DND-41 (cell line): Measurements from ENCODE around the gene CREBL2.

Source experiments
- EZH2 ChIP-seq: IDR thresholded peaks from 3 replicates; pipeline ENCODE4 v1.6.1; 2012; ENCODE audit warnings: borderline replicate concordance, low read depth, mild to moderate bottlenecking, moderate library complexity, low read length, inconsistent platforms; ENCODE audit not compliant: severe bottlenecking
- TF ChIP-seq, protein P1 (sequence below): IDR thresholded peaks from 2 replicates; pipeline ENCODE4 v1.5.1; 2012; ENCODE audit warnings: borderline replicate concordance, low read length, moderate library complexity, mild to moderate bottlenecking; ENCODE audit not compliant: poor library complexity, severe bottlenecking; ENCODE audit errors: extremely low read depth

DNA sequence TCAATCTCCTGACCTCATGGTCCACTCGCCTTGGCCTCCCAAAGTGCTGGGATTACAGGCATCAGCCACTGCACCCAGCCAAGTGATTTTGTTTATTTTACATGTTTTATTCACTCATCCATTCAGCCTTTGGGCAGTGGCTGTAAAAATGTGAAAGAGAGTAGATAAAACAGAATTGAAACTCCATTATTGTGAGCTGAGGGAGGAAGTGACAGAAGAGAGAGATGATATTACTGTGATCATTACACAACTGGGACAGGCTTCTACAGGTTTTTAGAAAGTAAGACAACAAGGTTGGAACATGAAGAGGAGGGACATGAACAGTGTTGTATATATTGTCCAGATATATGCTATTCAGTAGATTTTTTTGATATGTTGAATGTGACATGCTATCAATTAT lies 25.0 kb downstream of the CREBL2 start:
- TF ChIP-seq, protein P1, sequence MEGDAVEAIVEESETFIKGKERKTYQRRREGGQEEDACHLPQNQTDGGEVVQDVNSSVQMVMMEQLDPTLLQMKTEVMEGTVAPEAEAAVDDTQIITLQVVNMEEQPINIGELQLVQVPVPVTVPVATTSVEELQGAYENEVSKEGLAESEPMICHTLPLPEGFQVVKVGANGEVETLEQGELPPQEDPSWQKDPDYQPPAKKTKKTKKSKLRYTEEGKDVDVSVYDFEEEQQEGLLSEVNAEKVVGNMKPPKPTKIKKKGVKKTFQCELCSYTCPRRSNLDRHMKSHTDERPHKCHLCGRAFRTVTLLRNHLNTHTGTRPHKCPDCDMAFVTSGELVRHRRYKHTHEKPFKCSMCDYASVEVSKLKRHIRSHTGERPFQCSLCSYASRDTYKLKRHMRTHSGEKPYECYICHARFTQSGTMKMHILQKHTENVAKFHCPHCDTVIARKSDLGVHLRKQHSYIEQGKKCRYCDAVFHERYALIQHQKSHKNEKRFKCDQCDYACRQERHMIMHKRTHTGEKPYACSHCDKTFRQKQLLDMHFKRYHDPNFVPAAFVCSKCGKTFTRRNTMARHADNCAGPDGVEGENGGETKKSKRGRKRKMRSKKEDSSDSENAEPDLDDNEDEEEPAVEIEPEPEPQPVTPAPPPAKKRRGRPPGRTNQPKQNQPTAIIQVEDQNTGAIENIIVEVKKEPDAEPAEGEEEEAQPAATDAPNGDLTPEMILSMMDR = no peak
- no peak for TF ChIP-seq EZH2
